ENCODE measurements around the gene TRPM2. TPM values are rescaled to one million over a fixed set of nuclear protein-coding genes. Genes with fewer than 3 reads are reported as not detected.

The TRPM2 gene
- total and polyA plus RNA-seq, 2 of the 8 experiments (the other 6 are each of a cell fraction or from before 2014, with no cell fraction given): 0.27 to 0.28 TPM

DNA sequence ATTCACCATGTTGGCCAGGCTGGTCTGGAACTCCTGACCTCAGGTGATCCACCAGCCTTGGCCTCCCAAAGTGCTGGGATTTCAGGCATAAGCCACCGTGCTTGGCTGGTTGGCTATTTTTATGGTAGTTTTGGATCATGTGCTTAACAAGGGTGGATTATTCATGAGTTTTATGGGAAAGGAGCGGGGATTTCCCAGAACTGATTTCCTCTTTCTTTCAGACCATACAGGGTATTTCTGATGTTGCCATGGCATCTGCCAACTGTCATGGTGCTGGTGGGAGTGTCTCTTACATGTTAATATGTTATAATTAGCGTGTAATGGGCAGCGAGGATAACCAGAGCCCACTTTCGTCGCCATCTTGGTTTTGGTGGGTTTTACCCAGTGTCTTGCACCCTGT is 3.2 kb downstream of the TRPM2 start:
- Histone ChIP-seq H2AK5ac (ENCODE audit: low read depth, low read length) (no peak overlapping the region), H3K23me2 (ENCODE audit: low read depth, low read length) (no peaks in the 10 kb centered on the region), H2AFZ (ENCODE audit: low read length) (no peak overlapping the region), H2BK120ac (replicated peaks; ENCODE audit: low read depth, low read length) (no peak overlapping the region), H4K20me1 (replicated peaks in 1 of 2; ENCODE audit: control insufficient read depth in 1 of 2, insufficient read depth in 2 of 2, low read length in 2 of 2) (no peaks in the 10 kb centered on the region), H4K91ac (replicated peaks; ENCODE audit: insufficient read length, low read length) (no peak overlapping the region), H2BK20ac (ENCODE audit: low read length) (no peak overlapping the region), H3K79me2 (ENCODE audit: control insufficient read depth in 1 of 2, insufficient read depth in 2 of 2, low read length in 2 of 2) (no peaks in the 10 kb centered on the region), H3K56ac (replicated peaks; ENCODE audit: insufficient read length, low read depth, low read length) (no peak overlapping the region), H3K4me1 (replicated peaks in 1 of 4; ENCODE audit: control insufficient read depth in 3 of 4, insufficient read depth in 4 of 4, low read length in 3 of 4) (no peaks in the 10 kb centered on the region), H3K27me3 (replicated peaks in 1 of 4; ENCODE audit: control insufficient read depth in 3 of 4, extremely low read depth in 1 of 4, insufficient read depth in 3 of 4, low read length in 3 of 4) (peaks cover 0 to 10% (median 2%) of the 10 kb centered on the region in 4 experiments; a peak in 4 of 7 replicates), H4K5ac (ENCODE audit: insufficient read length, low read depth, low read length) (no peak overlapping the region), H3K4me2 (ENCODE audit: insufficient read depth in 1 of 2, low read depth in 2 of 2, low read length in 2 of 2) (no peak overlapping the region), H4K8ac (ENCODE audit: extremely low read depth, insufficient read depth, low read length) (no peak overlapping the region), H3K27ac (ENCODE audit: low read depth, low read length) (no peak overlapping the region), H3K14ac (ENCODE audit: insufficient read length) (no peak overlapping the region), H3K4ac (replicated peaks; ENCODE audit: insufficient read length, low read depth, low read length) (no peak overlapping the region), H3K18ac (ENCODE audit: extremely low read depth, low read length) (no peak overlapping the region), H3K79me1 (ENCODE audit: low read depth, low read length) (no peaks in the 10 kb centered on the region), H2BK5ac (ENCODE audit: low read depth, low read length) (no peak overlapping the region), H3K23ac (ENCODE audit: insufficient read length) (no peak overlapping the region), H2BK12ac (ENCODE audit: low read depth, low read length) (no peak overlapping the region), H3K4me3 (ENCODE audit: extremely low read depth in 1 of 4, insufficient read depth in 2 of 4, low read depth in 3 of 4, low read length in 4 of 4) (no peak overlapping the region), H2BK15ac (ENCODE audit: low read length) (no peak overlapping the region), H3K9ac (replicated peaks in 1 of 4; ENCODE audit: extremely low read depth in 1 of 4, low read depth in 3 of 4, low read length in 3 of 4) (no peak overlapping the region), H3K9me3 (ENCODE audit: insufficient read depth in 2 of 2, low read depth in 1 of 2, low read length in 1 of 2) (no peaks in the 10 kb centered on the region), H3K36me3 (ENCODE audit: control insufficient read depth in 2 of 4, insufficient read depth in 4 of 4, low read length in 3 of 4) (no peaks in the 10 kb centered on the region)
- DNase-seq (ENCODE audit: low read depth in 1 of 2, low spot score in 2 of 2) (no peak), FAIRE-seq (no peak)
- CTCF ChIA-PET (ENCODE audit: partially characterized antibody): no interaction called here
- POLR2A ChIA-PET (ENCODE audit: partially characterized antibody): no interaction called here
- WGBS, 2 experiments (ENCODE audit: extremely low coverage in 1 of 2, insufficient coverage in 1 of 2, insufficient read length in 1 of 2, insufficient replicate concordance in 2 of 2, low coverage in 1 of 2, low lambda C conversion rate in 2 of 2, missing lambda C conversion rate in 1 of 2): 94% methylated on average over 6 of the region's 6 CpGs; no CpG with 5 or more reads in 1 of the 2 experiments
- TF ChIP-seq CBX5 (IDR thresholded peaks at IDR 0.05; ENCODE audit: low read depth, low read length): no peak
- TF ChIP-seq, protein P1, sequence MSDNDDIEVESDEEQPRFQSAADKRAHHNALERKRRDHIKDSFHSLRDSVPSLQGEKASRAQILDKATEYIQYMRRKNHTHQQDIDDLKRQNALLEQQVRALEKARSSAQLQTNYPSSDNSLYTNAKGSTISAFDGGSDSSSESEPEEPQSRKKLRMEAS (IDR thresholded peaks at IDR 0.05): no peak
- TF ChIP-seq POLR2AphosphoS5 (IDR thresholded peaks at IDR 0.05; ENCODE audit: low read depth, low read length): no peak
- TF ChIP-seq POLR2A (IDR thresholded peaks at IDR 0.05; ENCODE audit: control extremely low read depth in 1 of 2, low read depth in 2 of 2, low read length in 2 of 2): no peak
- no peak for TF ChIP-seq RBBP5 (IDR thresholded peaks at IDR 0.05; ENCODE audit: borderline replicate concordance, low read depth, low read length)
- TF ChIP-seq TAF7 (optimal IDR thresholded peaks at IDR 0.05; ENCODE audit: borderline replicate concordance, low read depth, low read length): no peak
- no peak for TF ChIP-seq EP300 (IDR thresholded peaks at IDR 0.05; ENCODE audit: borderline replicate concordance in 1 of 2, low read depth in 2 of 2, low read length in 2 of 2)
- TF ChIP-seq ASH2L (IDR thresholded peaks at IDR 0.05; ENCODE audit: low read length): no peak
- TF ChIP-seq, protein P2, sequence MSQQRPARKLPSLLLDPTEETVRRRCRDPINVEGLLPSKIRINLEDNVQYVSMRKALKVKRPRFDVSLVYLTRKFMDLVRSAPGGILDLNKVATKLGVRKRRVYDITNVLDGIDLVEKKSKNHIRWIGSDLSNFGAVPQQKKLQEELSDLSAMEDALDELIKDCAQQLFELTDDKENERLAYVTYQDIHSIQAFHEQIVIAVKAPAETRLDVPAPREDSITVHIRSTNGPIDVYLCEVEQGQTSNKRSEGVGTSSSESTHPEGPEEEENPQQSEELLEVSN (IDR thresholded peaks at IDR 0.05): no peak
- TF ChIP-seq FOSL1 (IDR thresholded peaks at IDR 0.05; ENCODE audit: insufficient read depth, low read depth, low read length): no peak
- no peak for TF ChIP-seq SIX5 (IDR thresholded peaks at IDR 0.05; ENCODE audit: low read depth, low read length)
- no peak for TF ChIP-seq SP1 (IDR thresholded peaks at IDR 0.05; ENCODE audit: low read depth, low read length)
- no peak for TF ChIP-seq RAD21 (IDR thresholded peaks at IDR 0.05 in 1 of 2, conservative IDR thresholded peaks at IDR 0.05 in 1 of 2; ENCODE audit: low read depth in 2 of 2, low read length in 2 of 2)
- TF ChIP-seq EZH2 (IDR thresholded peaks at IDR 0.05; ENCODE audit: low read depth, low read length, severe bottlenecking): no peak

Measured in H1 (cell line).